Neural cell (in vitro differentiated cells): ENCODE measurements around the gene HRH1. TPM values are rescaled to one million over a fixed set of nuclear protein-coding genes. Genes with fewer than 3 reads are reported as not detected.

Source experiments
- H2AFZ ChIP-seq: fragments of 200-600, 300-800 bp; sonication (generic), shearing (Covaris generic); 2 replicates; pipeline ENCODE4 v1.6.0; 2014; ENCODE audit warnings: low read depth, mild to moderate bottlenecking, antibody characterized with exemption, low read length, moderate library complexity
- H3F3A ChIP-seq: fragments of 200-600 bp; shearing (Covaris generic); 2 replicates; pipeline ENCODE4 v1.6.1; 2016; ENCODE audit warnings: mild to moderate bottlenecking, moderate library complexity, mixed read lengths, antibody characterized with exemption, low read length; ENCODE audit not compliant: insufficient read depth, poor library complexity, severe bottlenecking
- H3K27ac ChIP-seq: fragments of 200-600, 300-800 bp; sonication (generic), shearing (Covaris generic); 2 replicates; pipeline ENCODE4 v1.5.1; 2014; ENCODE audit warnings: mild to moderate bottlenecking, low read length, moderate library complexity
- H3K27me3 ChIP-seq: fragments of 300-800, 200-600 bp; sonication (generic), shearing (Covaris generic); 2 replicates; pipeline ENCODE4 v1.6.0; 2014; ENCODE audit warnings: mild to moderate bottlenecking, low read depth, low read length, moderate library complexity; ENCODE audit not compliant: insufficient read depth
- H3K36me3 ChIP-seq: fragments of 300-800, 200-600 bp; sonication (generic), shearing (Covaris generic); 2 replicates; pipeline ENCODE4 v1.5.1; 2014; ENCODE audit warnings: mild to moderate bottlenecking, antibody characterized with exemption, low read length, moderate library complexity; ENCODE audit not compliant: insufficient read depth
- H3K4me2 ChIP-seq: fragments of 300-800, 200-600 bp; sonication (generic), shearing (Covaris generic); 2 replicates; pipeline ENCODE4 v1.6.0; 2014; ENCODE audit warnings: mild to moderate bottlenecking, low read length
- H3K4me3 ChIP-seq: fragments of 300-800, 200-600 bp; sonication (generic), shearing (Covaris generic); 2 replicates; pipeline ENCODE4 v1.5.1; 2014; ENCODE audit warnings: mild to moderate bottlenecking, low read length, moderate library complexity
- H3K79me2 ChIP-seq: fragments of 200-600 bp; shearing (Covaris generic); replicated peaks from 2 replicates; pipeline ENCODE4 v1.6.0; 2014; ENCODE audit warnings: mild to moderate bottlenecking, low read length, moderate library complexity; ENCODE audit not compliant: insufficient read depth
- H3K9ac ChIP-seq: fragments of 300-800, 200-600 bp; sonication (generic), shearing (Covaris generic); 2 replicates; pipeline ENCODE4 v1.6.1; 2016; ENCODE audit warnings: mild to moderate bottlenecking, low read length, mixed read lengths
- H3K9me2 ChIP-seq: fragments of 200-600 bp; shearing (Covaris generic); 2 replicates; pipeline ENCODE4 v1.6.1; 2016; ENCODE audit warnings: mild to moderate bottlenecking, low read length, mixed read lengths; ENCODE audit not compliant: insufficient read depth
- H3K9me3 ChIP-seq: fragments of 200-600, 300-800 bp; sonication (generic), shearing (Covaris generic); 2 replicates; pipeline ENCODE4 v1.6.1; 2016; ENCODE audit warnings: mild to moderate bottlenecking, mixed run types, low read length, moderate library complexity, mixed read lengths
- H4K20me1 ChIP-seq: fragments of 200-600 bp; shearing (Covaris generic); 2 replicates; pipeline ENCODE4 v1.6.1; 2016; ENCODE audit warnings: mild to moderate bottlenecking, mixed run types; ENCODE audit not compliant: insufficient read depth
- CTCF ChIP-seq: fragments of 450-650 bp; IDR thresholded peaks from 2 replicates; pipeline ENCODE4 v1.5.1; 2014; ENCODE audit warnings: antibody characterized with exemption, mild to moderate bottlenecking, moderate library complexity; ENCODE audit not compliant: poor library complexity, severe bottlenecking
- EP300 ChIP-seq: fragments of 450-650 bp; conservative IDR thresholded peaks from 2 replicates; pipeline ENCODE4 v1.6.1; 2014; ENCODE audit warnings: antibody characterized with exemption, mild to moderate bottlenecking, moderate library complexity; ENCODE audit not compliant: poor library complexity, severe bottlenecking
- EZH2 ChIP-seq: fragments of 200-600, 300-800 bp; shearing (Covaris generic), sonication (generic); IDR thresholded peaks from 2 replicates; pipeline ENCODE4 v1.6.1; 2014; ENCODE audit warnings: antibody characterized with exemption, low read length, borderline replicate concordance, mild to moderate bottlenecking; ENCODE audit not compliant: insufficient read depth, poor library complexity, severe bottlenecking
- MXI1 ChIP-seq: fragments of 450-650 bp; conservative IDR thresholded peaks from 2 replicates; pipeline ENCODE4 v1.6.1; 2014; ENCODE audit warnings: antibody characterized with exemption, mild to moderate bottlenecking; ENCODE audit not compliant: poor library complexity, severe bottlenecking
- POLR2AphosphoS5 ChIP-seq: IDR thresholded peaks from 2 replicates; pipeline ENCODE4 v1.6.1; 2012
- RAD21 ChIP-seq: fragments of 450-650 bp; conservative IDR thresholded peaks from 2 replicates; pipeline ENCODE4 v1.6.1; 2014; ENCODE audit warnings: antibody characterized with exemption, mild to moderate bottlenecking, moderate library complexity
- REST ChIP-seq: IDR thresholded peaks from 2 replicates; pipeline ENCODE4 v1.6.1; 2012; ENCODE audit warnings: borderline replicate concordance
- SMC3 ChIP-seq: fragments of 450-650 bp; conservative IDR thresholded peaks from 2 replicates; pipeline ENCODE4 v1.6.1; 2014; ENCODE audit warnings: antibody characterized with exemption, mild to moderate bottlenecking, moderate library complexity; ENCODE audit not compliant: poor library complexity
- TAF1 ChIP-seq: IDR thresholded peaks from 2 replicates; pipeline ENCODE4 v1.6.1; 2012; ENCODE audit warnings: low read depth
- polyA plus RNA-seq: library from polyadenylated mRNA; depleted of rRNA; stranded (reverse); fragments of >200 nt; gene quantifications from 2 replicates; pipeline ENCODE4 v1.2.3, GENCODE V29; 2014

The HRH1 gene
- polyA plus RNA-seq, 1 donor from 2014 or later: 0.06 TPM

GRCh38 chr3:11240496-11240895, 86.2 kb downstream of the HRH1 start:
- Histone ChIP-seq H3K27ac (no peak overlapping the region), H3K27me3 (no peaks in the 10 kb centered on the region), H4K20me1 (no peaks in the 10 kb centered on the region), H2AFZ (no peak overlapping the region), H3F3A (no peaks in the 10 kb centered on the region), H3K36me3 (no peaks in the 10 kb centered on the region), H3K9ac (no peak overlapping the region), H3K9me3 (no peaks in the 10 kb centered on the region), H3K4me2 (no peak overlapping the region), H3K4me3 (no peak overlapping the region), H3K79me2 (no peaks in the 10 kb centered on the region), H3K9me2 (no peaks in the 10 kb centered on the region)
- TF ChIP-seq REST: no peak
- TF ChIP-seq EZH2: no peak
- no peak for TF ChIP-seq CTCF
- no peak for TF ChIP-seq SMC3
- TF ChIP-seq TAF1: no peak
- TF ChIP-seq EP300: no peak
- no peak for TF ChIP-seq RAD21
- TF ChIP-seq POLR2AphosphoS5: no peak
- no peak for TF ChIP-seq MXI1

GRCh38 chr3:11244121-11244677, 89.9 kb downstream of the HRH1 start:
- H2AFZ ChIP-seq: no peak overlapping the region
- no peak for TF ChIP-seq TAF1
- no peak for TF ChIP-seq SMC3
- TF ChIP-seq EP300: no peak
- no peak for TF ChIP-seq POLR2AphosphoS5
- TF ChIP-seq RAD21: no peak
- TF ChIP-seq CTCF: no peak
- no peak for TF ChIP-seq REST
- no peak for TF ChIP-seq MXI1
- no peak for TF ChIP-seq EZH2

More at GRCh38 chr3:11244121-11244677, 89.9 kb downstream of the HRH1 start:
- H3F3A ChIP-seq: no peaks in the 10 kb centered on the region
- no peak overlapping the region for H3K9ac ChIP-seq
- H3K4me3 ChIP-seq: no peak overlapping the region
- no peaks in the 10 kb centered on the region for H3K36me3 ChIP-seq
- H4K20me1 ChIP-seq: no peaks in the 10 kb centered on the region
- no peaks in the 10 kb centered on the region for H3K9me3 ChIP-seq
- no peaks in the 10 kb centered on the region for H3K27me3 ChIP-seq
- H3K79me2 ChIP-seq: no peaks in the 10 kb centered on the region
- no peak overlapping the region for H3K4me2 ChIP-seq
- H3K27ac ChIP-seq: no peak overlapping the region
- H3K9me2 ChIP-seq: no peaks in the 10 kb centered on the region
